HG02642 (cell line): ENCODE data around the gene P3H3.
"Not testable (repeated sequence)": the region's sequence is repeated elsewhere in the genome, so short reads cannot be mapped to it uniquely, and the experiment has no call there.

Experiments used
- ATAC-seq: cut with Tn5 transposase; IDR thresholded peaks from one replicate; pipeline ENCODE4 v1.9.1; 2021; ENCODE audit warnings: mild to moderate bottlenecking; ENCODE audit not compliant: unreplicated experiment, poor library complexity

Gene P3H3

DNA sequence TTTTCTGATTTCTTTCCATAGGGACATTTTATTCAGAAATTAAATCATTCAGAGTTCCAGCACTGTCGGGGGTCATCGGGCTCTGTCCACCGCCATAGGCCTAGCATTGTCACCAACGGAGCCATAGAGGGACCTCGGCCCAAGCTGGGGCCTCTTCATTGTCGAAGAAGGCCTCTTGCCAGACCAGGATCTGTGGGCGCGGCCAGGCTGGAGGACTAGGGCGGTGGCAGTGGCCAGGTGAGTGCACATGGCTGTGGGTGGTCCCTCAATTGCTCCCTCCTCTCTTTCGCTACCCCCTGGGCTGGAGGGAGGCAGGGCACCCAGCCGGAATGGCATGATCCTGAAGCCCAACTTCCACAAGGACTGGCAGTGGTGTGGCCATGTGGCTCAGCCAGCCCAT is 55.5 kb downstream of the P3H3 start:
- no peak for ATAC-seq

GRCh38 chr12:6884539-6884938 is 56.3 kb downstream of the P3H3 start:
- ATAC-seq, result no peak

- ATAC-seq, result not testable (repeated sequence)
These were observed 58.2 kb downstream of the P3H3 start for GRCh38 chr12:6886206-6886999.

DNA sequence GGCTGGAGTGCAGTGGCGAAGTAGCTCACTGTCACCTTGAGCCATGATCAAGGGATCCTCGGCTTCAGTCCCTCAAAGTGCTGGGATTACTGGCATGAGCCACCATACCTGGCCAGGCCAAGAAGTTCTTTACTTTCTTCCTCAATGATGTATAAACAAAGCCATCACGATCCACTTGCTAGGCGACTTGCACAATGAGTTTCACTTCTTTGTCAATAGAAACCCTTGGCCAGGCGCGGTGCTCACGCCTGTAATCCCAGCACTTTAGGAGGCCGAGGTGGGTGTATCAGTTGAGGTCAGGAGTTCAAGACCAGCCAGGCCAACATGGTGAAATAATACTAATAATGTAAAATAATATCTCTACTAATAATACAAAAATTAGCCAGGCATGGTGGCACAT is 59.3 kb downstream of the P3H3 start:
- no peak for ATAC-seq

DNA sequence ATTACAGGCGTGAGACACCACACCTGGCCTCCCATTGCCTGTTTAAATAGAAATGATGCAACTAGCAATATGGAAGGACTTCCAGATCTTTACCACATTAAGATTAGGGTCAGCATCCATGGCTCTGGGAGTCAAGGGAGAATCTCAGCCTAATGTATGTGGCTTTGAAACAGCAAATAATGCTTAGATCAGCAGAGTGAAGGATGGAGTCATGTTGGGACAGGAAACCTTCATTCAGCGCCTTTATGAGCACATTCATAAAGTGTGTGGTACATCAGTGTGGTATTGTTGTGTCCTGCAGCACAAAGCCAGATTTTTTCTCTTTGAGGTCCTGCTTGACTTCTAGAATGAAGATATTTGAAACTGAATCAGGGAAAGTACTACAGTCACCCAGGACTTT is 60.2 kb downstream of the P3H3 start:
- ATAC-seq, result no peak

DNA sequence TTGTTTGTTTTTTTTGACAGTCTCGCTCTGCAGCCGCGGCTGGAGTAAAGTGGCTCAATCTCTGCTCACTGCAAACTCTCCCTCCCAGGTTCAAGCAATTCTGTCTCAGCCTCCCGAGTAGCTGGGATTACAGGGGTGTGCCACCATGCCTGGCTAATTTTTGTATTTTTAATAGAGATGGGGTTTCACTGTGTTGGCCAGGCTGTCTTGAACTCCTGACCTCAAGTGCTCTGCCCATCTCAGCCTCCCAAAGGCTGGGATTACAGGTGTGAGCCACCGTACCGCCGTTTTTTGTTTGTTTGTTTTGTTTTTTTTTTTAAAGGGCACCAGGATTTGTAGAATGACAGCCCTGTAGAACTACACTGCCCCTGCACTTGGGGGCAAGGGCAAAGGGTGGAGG is 60.6 kb downstream of the P3H3 start:
- ATAC-seq, result not testable (repeated sequence)
